DLD1 (cell line): ENCODE measurements around the gene SLC7A14.
"Not testable (repeated sequence)": the region's sequence is repeated elsewhere in the genome, so short reads cannot be mapped to it uniquely, and the experiment has no call there.

Experiments used
- in situ Hi-C: cut with HindIII; loops from 2 replicates; pipeline ENCODE4 v1.10.0; 2017; ENCODE audit warnings: low sequenced_read_pairs

SLC7A14 gene

DNA sequence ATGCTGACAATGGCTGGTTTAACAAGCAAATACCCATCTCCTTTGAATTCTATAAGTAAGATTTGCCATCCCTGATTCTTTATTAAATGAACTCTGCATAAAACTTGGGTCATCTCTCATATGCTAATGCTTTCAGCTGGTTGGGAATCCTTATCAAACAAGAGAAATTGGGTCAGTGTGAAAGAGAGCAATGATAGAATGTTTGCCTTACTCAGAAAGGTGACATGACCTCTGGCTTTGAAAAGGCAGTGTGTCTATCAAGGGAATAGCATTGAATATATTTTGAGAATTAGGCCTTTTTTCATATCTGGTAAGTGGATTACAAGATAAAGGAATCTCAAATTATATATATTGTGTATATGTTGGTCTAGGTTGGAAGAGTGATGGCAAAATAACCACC is 8.7 kb upstream of the SLC7A14 start:
- in situ Hi-C loops = no loop called here

DNA sequence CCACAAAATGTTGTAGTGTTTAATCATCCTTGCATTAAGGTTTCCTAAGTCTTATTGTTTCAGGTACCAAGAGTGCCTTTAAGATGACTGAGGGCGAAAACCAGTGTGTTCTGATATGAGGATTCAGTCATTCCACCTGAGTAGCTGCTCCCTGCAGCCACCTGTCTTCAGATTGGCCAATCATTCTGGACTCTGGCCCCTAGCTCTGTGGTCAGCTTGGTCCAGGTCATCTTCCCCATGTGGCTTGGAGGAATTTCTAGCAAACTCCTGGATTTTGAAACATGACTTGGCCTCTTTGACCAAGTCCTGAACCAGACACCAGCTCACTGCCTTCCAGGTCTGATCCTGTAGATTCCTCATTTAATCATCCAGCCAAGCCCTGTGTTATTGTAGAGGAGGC is 7.8 kb upstream of the SLC7A14 start:
- in situ Hi-C loops = no loop called here

DNA sequence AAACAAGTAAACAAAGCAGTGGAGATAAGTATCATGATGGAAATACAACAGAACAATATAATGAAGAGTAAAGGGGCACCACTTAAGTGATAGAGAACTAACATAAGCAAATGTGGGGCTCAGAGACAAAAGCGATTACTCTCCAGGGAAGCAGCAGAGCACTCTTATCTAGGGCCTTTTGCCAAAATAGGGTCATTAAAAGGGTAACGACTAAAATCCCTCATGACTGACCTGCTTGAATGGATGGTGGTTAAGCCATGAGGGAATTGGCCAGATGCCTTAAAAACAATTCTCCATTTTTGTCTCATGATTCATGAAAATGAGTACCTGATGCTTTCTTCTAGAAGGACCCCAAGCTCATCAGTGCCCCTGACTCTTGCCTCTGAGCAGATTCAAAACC is 3.2 kb upstream of the SLC7A14 start:
- in situ Hi-C loops = no loop called here

DNA sequence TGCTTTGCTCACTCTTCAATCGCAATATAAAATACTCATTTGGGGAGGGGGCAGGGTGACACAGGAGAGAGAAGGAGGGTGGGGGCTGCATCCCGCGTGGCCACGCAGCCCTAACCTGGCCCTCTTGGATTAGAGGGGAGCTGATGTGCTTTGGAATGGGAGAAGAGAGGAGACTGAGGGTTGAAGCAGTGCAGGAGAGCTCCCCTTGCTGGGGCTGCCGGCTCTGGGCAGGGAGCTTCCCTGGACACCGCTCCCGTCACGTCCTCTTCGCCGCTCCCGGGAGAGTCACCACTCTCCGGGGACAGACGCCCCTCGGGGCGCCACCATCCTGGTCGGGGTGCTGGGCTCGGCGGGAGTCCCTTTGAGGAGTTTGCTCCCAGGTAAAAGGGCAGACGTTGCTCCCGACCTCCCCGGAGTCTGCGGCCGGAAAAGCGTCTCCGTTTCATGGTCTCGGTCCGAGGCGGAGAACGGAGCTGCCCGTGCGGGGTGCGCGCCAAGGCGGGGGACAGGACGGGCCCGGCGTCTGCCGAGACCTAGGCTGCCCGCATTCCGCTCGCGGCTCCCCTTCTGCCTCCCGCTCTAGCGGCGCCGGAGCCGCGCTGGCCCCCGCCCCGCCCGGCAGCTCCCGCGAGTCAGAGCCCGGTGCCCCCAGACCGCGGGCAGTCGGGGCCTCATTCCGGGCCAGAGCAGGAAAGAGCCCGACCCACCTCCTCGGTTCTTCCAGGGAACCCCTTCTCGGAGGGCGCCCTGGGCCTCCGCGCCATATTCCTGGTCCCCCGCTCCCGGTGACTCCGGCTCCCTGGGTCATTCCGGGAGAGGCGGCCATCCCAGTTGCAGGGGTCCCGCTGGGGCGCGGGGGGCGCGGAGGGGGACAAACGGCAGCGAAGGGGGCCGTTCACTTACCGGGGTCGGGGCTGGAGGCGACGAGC is 603 bp downstream of the SLC7A14 start:
- in situ Hi-C loops = no loop called here

DNA sequence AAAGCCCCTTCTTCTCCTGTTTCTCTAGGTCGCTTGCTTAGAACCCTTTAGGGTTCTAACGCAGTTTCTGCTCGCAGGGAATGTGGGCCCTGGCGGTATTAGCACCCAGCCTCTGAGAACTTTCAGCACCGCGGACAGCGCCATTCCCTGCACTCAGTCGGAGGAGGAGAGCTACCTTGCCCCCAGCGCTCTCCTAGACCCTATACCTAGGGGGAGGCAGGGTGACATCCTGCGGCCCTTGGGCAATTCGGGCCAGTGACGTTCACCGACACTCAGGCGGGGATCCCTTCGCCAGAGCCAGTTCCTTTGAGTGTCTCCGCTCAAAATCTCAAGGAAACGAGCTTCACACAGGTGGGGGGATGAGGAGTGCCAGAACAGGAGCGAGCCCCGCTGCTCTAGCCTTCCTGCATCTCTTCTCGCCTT is 1.3 kb downstream of the SLC7A14 start:
- in situ Hi-C loops = no loop called here

DNA sequence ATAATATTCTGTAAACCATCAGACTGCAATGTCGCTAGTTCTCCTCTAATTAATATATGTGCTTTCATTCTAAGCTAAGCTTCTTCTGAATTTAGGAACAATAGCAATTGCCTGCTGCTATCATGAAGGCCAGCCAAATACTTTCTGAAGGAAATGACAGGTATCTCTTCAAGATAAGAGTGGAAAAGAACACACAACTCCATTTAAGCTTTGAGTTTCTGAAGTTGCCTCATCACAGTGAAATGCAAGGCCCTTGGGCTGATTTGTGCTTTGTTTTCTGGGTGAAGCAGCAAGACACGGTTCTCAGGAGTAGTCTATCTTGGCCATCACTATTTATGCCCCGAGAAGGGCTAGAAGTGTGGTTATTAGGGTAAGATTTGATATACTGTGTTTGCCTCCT is 6.2 kb downstream of the SLC7A14 start:
- in situ Hi-C loops = no loop called here

DNA sequence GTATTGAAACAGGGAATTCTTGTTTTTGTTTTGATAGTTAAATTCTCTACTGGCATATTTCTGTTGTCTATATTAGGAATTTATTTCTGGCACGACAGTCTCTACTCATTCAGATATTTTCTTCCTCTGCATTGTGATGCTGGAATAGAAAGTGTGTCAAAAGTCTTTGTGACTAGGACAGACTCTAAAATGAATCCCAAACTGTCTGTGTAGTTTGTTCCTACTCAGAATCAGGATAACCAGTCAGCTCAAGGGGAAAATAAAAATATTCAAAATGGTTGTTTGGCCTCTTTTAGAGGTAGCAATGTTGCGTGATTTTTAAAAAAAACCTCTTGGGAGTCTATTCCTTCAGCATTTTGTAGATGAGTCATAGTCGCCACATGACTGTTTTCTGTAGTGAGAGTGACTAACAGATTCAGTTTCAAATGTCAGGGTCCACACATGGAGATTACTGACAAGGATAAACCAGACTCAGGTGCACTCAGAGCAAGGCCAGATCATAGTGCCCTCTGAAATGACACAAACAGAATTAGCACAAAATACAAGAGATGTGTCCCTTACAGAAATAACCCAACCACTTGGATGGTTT is 13.1 kb downstream of the SLC7A14 start:
- in situ Hi-C loops = no loop called here

GRCh38 chr3:170567598-170567997 is 18.3 kb downstream of the SLC7A14 start:
- in situ Hi-C loops = not testable (repeated sequence)

GRCh38 chr3:170566413-170566812 is 19.5 kb downstream of the SLC7A14 start:
- in situ Hi-C loops = no loop called here

GRCh38 chr3:170565495-170565894 is 20.4 kb downstream of the SLC7A14 start:
- in situ Hi-C loops = no loop called here

GRCh38 chr3:170564664-170565063 is 21.2 kb downstream of the SLC7A14 start:
- in situ Hi-C loops = no loop called here

DNA sequence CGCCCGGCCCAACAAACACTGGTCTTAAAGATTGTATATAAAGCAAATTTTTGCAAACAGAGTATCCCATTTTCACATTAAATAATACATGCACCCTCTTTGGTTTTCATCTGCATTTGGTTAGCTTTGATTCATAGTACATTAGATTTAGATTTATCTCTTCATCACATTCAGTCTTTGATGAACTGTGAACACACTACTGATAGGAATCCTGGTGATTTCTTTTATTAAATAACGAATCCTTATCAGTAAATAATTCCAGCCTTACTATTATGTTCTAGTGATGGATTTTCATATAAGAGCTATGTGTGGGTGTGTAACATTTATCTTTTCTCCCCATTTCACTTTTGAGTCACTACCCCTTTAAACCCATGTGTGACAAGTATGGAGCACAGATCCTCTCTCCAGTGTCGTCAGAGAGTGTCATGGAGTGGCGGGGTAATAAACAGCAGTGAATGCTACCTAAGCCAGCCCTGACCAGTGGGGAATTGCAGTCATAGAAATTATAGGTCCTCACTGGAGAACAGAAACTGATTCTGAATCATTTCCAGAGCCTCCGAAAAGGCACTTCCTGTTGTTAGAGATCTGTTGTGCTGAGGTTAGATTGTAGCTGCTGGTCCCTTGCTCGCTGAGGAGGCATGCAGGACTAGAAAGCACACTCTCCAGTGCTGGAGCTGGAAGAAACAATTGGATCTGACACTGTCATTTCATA is 22.0 kb downstream of the SLC7A14 start:
- in situ Hi-C loops = no loop called here

GRCh38 chr3:170562080-170562479 is 23.8 kb downstream of the SLC7A14 start:
- in situ Hi-C loops = no loop called here

DNA sequence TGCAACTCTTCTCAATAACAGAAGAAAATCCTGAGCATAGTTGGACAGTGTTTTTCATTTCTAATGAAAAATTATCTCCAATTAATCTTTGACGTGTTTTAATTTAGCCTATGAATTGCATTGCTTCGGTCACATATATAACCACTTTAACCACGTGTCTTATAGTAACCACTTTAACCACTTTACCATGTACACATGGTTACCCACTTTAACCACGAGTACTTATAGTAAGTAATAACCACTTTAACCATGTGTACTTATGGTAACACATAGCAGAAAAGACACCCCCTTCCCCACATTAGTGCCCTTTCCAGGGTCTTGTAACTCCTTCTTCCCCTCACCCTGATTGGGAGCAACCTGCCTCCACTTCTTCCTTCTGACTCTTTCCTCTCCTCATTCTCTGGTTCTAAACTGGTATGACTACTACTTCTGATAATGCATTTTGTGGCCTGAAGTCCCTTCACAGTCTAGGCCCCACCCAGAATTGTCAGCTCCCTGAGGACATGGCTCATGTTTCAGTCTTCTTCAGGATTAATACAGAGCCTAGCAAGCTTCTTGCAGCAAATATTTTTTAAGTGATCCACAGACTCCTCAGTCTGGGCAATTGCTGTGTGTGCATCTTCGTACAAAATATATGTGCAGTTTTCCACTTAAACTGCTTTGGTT is 25.0 kb downstream of the SLC7A14 start:
- in situ Hi-C loops = no loop called here

GRCh38 chr3:170560296-170560695 is 25.6 kb downstream of the SLC7A14 start:
- in situ Hi-C loops = no loop called here

GRCh38 chr3:170558427-170558826 is 27.4 kb downstream of the SLC7A14 start:
- in situ Hi-C loops = no loop called here

DNA sequence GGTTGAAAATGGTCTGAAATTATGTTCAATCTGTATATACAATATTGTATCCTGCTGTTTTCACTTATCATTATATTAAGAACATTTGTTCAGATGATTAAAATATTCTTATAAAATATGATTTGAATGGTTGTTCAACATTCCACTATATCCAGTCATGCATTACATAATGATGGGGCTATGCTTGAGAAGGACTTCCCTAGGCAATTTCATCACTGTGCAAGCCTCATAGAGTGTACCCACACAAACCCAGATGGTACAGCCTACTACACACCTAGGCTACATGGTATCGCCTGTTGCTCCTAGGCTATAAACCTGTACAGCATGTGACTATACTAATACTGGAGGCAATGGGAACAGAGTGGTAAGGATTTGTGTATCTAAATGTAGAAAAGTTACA is 30.5 kb downstream of the SLC7A14 start:
- in situ Hi-C loops = no loop called here

GRCh38 chr3:170553788-170554757 is 31.8 kb downstream of the SLC7A14 start:
- in situ Hi-C loops = no loop called here

DNA sequence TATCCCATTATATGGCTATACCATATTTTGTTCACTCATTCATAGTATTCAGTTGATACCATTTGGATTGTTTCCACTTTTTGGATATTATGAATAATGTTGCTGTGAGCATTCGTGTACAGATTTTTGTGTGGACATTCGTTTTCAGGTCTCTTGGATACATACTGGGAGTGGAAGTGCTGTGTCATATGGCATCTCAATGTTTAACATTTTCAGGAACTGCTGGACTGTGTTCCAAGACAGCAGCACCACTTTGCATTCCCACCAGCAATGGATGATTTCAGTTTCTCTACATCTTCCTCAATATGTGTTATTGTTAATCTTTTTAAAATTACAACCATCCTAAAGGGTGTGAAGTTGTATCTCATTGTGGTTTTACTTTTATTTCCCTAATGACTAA is 34.6 kb downstream of the SLC7A14 start:
- in situ Hi-C loops = no loop called here

DNA sequence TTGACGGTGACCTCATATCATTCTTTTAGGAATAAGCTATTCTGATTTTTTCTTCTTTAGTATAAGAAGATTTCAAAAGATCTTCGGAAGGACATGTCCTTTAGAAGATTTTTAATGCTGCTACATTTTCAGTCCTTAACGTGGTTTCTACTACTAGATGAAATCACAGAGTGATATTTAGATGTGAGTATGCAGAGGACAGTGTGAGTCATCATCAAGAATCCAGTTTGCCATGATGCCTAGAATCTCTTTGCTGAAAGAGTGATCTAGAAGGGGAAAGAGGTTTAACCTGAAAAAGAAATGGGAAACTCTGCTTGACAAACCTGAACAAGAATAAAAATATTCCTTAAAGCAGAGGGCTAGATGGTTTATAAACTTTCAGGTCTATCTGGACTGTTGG is 43.2 kb downstream of the SLC7A14 start:
- in situ Hi-C loops = no loop called here
